Peyer's patch (tissue), 4 donors: ENCODE measurements around the gene KMT5C.

Experiments
- CTCF ChIP-seq, 6 experiments: fragments of 450-650 bp in 4 of 6; fragments of 200-600 bp in 2 of 6; sonication (generic) in 1 of 6; IDR thresholded peaks; one replicate each; pipeline ENCODE4 v1.5.1; 2017 to 2019; ENCODE audit warnings: antibody characterized with exemption in 6 of 6, mild to moderate bottlenecking in 3 of 6, moderate library complexity in 1 of 6
- POLR2A ChIP-seq, 2 donors: fragments of 450-650 bp; IDR thresholded peaks; one replicate each; pipeline ENCODE4 v1.5.1; 2017; ENCODE audit warnings: antibody characterized with exemption in 2 of 2, mild to moderate bottlenecking in 2 of 2, moderate library complexity in 2 of 2

- TF ChIP-seq CTCF (IDR thresholded peaks at IDR 0.05) (no peak), POLR2A (IDR thresholded peaks at IDR 0.05) (no peak)
Measured at GRCh38 chr19:55300886-55301458, 38.7 kb upstream of the KMT5C start.
